Lung microvascular endothelial cell (primary cell): Measurements from ENCODE around the gene AGR2. TPM values are rescaled to one million over a fixed set of nuclear protein-coding genes. Genes with fewer than 3 reads are reported as not detected.
"Not testable (repeated sequence)": the region's sequence is repeated elsewhere in the genome, so short reads cannot be mapped to it uniquely, and the experiment has no call there.

ENCODE experiments used
- DNase-seq, 2 donors: peaks; one replicate each; pipeline versions ENCODE4 v3.0.0 to v3.0.0-alpha.2; 2010; ENCODE audit warnings: low read depth in 2 of 2
- total RNA-seq: library from RNA; depleted of rRNA; stranded (reverse); fragments of >200 nt; gene quantifications from 2 replicates; pipeline ENCODE4 v1.2.1, GENCODE V29; 2014

The AGR2 gene
- total RNA-seq = not detected in 2 replicates

DNA sequence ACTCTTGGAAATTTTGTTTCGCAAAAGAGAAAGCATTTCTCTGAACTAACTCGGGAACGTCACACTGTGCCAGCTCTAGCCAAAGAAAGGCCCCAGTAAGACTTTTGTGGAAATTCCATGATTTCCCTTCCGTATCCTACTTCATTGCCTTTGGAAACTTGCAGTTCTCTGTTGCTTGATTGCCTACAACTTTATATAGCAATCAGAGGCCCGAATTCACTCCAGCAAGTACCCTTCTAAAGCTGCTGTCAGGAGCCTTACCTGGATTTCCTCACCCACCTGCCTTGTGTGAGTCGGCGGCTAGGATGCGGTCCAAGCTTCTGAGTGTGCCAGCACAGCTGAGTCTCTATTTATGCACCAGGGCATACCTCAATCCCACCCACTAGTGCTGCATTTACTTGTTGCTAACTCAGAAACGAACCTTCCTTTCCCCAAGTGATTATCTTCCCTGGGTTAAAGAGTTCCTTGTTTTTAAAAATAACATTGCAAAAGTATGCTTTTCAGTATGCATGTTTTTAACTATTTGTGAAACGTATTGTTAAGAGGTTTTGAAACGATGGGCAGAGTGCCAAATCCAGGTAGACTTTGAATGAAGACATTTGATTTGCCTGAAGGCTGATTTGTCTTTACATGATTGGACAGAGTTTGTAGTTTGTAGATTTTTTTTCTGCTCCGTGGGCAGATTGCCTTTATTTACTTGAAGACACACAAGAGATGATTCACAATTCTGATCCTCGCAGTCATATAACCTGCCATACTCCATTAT lies at the start of gene AGR2:
Gene AGR2 (minus strand): TSS at position 326 of the 766 bp plus-strand sequence. CDS start 3,203 bp downstream, outside the sequence.
- no peak for DNase-seq

DNA sequence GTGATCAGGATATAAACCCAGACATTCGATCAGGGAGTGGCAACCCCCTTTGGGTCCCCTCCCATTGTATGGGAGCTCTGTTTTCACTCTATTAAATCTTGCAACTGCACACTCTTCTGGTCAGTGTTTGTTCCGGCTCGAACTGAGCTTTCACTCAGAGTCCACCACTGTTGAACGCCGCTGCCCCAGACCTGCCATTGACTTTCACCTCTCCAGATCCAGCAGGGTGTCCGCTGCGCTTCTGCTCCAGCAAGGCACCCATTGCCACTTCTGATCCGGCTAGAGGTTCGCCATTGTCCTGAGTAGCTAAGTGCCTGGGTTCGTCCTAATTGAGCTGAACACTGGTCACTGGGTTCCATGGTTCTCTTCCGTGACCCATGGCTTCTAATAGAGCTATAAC lies 48.4 kb upstream of the AGR2 start:
- not testable (repeated sequence) for DNase-seq

DNA sequence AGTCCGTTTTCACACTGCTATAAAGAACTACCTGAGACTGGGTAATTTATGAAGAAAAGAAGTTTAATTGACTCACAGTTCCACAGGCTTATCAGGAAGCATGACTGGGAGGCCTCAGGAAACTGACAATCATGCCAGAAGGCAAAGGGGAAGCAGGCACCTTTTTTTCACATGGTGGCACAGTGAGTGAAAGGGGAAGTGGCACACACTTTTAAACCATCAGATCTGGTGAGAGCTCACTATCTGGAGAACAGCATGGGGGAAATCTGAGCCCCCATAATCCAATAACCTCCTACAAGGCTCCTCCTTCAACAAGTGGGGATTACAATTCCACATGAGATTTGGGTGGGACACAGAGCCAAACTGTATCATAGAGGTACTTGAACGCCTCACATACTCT lies 47.0 kb upstream of the AGR2 start:
- DNase-seq = peak; percentile 32

DNA sequence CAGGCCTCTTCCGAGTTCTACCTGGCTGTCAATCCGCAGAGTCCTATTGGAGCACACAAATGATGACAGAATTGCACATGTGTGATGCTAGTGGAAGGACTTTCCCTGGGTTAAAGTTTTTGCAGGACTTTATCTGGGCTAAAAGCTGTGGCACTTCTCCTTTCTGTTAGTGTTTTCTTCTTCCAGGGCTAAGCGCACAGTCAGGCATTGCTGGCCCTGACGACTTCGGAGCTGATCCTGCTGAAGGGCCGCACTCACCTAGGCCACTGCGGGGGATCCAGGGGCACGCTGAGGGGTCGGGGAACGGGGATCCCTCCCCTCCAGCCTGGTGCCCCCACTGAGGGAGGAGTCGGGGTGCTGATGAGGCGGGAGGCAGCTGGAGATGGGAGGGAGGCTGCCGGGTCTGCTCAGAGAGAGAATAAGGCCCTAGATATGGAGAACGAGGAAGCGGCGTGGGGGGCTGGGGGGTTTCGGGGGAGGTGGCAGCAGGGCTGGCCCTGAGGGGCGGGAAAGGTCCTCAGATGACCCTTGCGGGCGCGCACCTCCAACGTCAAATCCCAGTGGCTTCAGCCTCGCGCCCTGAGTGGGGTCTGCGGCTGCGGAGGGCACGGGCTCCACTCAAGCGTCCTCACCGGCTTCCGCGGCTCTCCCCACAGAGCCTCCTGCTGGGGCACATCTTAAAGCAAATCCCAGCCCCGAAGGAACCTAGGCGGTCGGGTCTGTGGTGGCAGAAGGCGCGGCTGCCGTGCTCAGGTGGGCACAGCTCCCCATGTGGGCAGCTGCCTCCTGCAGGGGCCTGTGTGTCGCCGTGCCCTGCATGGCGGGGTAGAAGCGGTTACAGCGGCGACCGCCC lies 46.0 kb upstream of the AGR2 start:
- DNase-seq = no peak

DNA sequence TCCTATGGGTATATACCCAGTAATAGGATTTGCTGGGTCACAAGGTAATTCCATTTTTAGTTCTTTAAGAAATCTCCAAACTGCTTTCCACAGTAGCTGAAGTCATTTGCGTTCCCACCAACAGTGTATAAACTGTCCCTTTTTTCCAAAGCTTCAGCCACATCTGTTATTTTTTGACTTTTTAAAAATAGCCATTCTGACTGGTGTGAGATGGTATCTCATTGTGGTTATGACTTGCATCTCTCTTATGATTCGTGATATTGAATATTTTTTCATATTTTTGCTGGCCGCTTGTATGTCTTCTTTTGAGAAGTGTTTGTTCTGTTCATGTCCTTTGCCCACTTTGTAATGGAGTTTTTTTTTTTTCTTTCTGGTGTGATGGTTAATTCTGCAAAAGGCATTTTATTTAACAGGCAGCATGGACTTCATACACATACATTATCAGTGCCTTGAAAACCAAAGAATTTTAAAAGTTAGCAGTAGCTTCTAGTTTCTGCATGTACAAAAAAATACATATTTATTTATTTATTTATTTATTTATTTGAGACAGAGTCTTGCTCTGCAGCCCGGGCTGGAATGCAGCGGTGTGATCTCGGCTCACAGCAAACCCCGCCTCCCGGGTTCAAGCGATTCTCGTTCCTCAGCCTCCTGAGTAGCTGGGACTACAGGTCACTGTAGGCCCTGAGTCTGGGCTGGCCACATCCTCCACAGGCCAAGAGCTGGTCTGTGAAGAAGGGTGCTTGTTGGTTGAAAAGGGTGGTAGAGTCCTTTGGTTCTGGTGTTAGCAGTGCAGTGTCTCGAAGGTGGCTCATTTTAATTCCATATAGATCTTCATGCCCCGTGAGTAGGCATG lies 44.7 kb upstream of the AGR2 start:
- DNase-seq = no peak

DNA sequence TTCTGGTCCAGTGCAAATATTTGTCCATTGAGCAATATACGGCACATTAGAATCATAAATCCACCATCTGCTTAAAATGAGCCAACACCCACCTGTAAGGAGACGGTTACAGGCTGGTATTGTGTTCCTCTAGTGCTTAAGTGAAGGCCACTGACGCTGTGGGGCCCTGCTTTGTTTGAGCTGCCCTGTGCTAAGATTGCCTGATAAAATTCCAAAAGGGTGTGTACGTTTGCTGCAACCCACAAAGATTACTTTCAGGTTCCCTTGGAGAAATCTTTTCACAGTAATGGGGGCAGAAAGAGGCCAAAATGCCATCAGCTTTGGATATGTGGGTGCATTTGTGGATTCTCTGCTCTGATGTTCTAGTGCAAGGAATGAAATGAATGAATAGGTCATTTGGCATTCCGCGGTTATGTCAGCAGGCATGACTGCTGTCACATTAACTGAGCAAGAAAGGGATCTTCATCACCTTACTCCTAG lies 42.6 kb upstream of the AGR2 start:
- DNase-seq = no peak

DNA sequence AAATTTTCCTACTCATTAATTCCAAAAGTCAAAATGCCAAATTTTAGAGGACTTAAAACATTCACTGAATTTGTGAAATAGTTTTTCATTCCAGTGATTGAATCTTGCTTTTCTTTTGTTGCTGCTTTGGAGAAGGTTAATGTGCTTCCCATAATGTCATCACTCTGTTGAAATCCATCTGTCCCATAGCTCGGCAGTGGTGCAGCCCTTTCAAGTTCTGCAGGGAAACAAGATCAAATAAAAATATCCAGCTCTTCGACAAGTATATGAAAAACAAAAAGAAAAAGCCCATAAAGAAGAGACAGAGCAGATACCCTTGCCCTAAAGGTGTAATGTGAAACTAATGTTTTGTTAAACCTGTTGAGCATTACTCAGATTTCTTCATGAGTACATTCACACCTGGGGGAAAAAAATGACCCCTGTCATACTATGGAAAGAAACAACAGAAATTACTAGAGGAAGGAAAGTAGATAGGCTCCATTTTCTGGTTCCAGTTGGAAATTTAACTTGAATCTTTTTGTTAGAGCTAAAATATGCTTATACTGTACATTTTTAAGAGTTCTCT lies 41.9 kb upstream of the AGR2 start:
- DNase-seq = no peak

DNA sequence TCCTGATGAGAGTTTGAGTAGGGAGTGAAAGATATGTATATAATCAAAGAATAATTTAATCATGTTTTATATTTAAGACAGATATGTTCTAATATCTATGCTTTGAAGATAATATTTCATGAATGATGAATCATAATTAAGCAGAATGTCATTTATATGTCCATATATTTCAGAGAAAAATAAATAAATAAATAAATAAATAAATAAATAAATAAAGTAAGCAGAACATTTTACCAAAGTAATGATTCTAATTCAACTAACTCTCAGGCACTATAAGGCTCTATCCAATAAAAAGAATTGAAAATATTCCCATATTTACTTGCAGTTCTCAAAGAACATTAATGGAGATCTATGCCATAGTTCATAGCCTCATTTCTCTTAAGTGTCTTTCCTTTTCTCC lies 40.9 kb upstream of the AGR2 start:
- no peak for DNase-seq

DNA sequence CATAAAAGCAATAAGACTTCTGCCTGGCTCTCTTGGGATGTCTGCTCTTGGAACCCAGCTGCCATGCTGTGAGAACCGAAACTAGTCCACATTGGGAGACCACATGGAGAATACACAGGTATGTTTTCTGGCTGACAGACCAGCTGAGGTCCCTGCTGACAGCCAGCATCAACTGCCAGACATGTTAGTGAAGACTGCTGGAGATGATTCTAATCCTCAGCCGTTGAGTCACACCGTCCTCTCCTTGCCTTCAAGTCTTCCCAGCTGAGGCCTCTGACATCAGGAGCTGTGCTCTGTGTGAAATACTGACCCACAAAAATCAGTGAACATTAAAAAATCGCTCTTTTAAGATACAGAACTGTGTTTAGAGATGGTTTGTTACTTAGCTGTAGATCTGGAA lies 36.9 kb upstream of the AGR2 start:
- no peak for DNase-seq

DNA sequence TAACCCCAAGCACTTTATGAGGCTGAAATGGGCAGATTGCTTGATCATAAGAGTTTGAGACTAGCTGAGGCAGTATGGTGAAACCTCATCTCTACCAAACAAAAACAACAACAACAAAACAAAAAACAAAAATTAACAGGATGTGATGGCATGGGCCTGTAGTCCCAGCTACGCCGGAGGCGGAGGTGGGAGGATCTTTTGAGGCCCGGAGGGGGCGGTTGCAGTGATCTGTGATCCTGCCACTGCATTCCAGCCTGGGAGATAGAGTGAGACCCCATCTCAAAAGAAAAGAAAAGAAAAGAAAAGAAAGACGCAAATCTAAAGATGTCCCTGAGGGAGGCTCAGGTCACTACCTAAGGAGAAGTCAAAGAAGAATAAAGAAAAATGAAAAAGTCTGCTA lies 35.3 kb upstream of the AGR2 start:
- DNase-seq = no peak

DNA sequence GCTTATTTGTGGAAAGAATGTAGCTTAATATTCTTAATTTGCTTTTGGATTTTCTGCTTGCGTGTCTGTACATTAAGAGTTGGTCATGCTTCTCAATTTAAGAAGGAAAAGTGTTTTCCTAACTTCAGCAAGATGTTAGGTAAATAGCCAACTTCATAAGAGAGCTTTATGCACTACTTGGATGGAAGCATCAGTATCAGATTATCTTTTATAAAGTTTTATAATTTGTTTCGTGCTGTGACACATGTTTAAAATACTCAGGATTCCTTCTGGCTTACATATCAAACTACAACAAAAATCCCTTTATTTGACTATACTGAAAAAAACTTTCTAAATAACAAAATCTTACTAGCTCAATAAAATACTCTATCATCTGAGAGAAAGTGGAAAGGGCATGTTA lies 34.8 kb upstream of the AGR2 start:
- DNase-seq = no peak

DNA sequence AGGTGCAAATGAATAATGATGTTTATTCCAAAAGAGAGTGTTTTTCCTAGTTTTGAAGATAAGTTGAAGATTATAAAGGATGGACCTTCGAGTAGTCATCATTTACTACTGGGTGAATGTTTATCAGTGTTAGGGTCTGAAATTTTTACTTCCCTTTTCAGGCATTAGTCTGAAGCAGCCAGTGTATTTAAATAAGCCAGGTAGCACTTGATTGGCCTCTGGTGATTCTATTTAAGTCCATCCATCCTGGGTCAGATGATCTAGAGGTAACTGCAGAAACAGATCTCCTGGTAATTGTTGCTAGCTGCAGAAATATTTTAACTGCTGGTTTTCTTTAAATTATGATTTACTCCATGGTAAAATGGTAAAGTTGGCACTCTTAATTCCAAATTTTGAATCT lies 34.1 kb upstream of the AGR2 start:
- no peak for DNase-seq

DNA sequence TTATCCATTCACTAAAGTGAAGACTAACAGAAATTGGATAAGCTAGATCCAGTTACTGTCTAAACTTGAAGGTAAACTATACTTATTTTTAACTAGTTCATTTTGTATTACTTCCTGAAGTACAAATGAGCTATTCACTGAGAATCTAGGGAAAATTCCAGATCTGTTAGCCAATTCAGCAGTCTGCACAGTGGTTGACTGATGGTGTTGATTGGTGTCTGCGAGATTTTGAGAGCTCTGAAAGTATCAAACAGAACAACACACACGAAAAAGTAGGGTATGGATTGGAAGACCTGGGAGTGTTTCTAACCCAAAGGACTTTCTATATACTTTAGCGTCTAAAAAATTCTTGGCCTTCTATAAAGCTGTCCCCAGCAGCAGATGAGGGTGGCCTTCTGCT lies 33.6 kb upstream of the AGR2 start:
- no peak for DNase-seq

DNA sequence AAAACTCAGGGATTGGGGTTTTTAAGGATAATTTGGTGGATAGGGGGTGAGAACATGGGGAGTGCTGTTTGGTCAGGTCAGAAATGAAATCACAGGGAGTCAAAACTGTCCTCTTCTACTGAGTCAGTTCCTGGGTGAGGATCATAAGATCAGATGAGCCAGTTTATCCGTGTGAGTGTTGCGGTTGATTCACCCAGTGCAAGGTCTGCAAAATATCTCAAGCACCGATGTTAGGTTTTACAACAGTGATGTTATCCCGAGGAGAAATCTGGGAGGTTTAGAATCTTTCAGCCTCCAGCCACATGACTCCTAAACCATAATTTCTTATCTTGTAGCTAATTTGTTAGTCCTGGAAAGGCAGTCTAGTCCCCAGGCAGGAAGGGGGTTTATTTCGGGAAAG lies 31.7 kb upstream of the AGR2 start:
- DNase-seq = no peak

DNA sequence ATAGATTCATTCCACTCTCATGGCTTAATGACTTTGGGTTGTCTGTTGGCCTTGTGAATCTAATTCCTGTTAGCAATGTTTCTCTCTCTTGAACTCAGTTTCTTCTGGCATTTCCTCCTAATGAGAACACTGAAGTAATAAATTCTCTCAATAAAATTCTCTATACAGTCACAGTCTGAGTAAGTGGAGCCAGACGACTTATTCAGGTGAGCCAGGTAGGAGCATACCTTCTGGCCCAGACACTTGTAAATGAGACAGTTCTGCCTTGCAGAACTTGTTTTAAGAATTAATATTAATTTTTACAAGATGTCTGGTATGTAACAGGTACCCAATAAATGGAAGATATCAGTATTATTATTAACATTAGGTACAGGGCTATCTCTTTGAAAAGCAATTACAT lies 28.6 kb upstream of the AGR2 start:
- no peak for DNase-seq

DNA sequence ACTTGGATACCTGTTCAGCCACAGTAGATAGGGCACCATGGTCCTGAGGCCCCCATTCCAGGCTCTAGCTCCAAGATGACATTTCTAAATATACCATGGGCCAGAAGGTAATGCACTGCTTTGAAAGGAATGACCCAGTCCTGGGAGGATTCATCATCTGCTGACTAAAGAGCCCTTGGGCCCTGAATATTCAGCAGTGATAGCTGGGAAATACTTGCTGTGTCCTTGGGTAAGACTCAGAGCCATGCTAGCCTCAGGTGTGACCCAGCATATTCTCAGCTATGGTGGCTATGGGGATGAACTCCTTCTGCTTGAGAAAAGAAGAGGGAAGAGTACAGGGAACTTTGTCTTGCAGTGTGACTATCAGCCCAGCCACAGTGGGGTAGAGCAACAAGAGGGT lies 21.3 kb upstream of the AGR2 start:
- no peak for DNase-seq

DNA sequence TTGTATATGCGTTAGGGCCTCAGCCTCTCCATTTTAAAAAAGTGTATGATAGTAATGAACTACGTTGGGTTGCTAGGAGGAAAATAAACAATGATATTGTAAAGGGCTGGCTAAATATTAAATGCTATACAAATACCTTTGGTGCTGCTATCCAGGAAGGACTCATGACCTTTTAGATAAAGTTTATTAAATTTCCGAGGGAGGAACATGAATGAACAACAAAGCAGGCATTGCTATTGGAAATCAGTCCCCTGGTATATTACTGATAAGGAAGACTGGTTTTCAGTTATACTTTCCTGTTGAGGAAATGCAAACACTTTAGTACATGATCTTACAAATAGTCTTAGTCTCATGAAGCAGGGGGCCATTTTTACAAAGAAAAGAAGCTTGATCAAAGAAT lies 17.2 kb upstream of the AGR2 start:
- no peak for DNase-seq

DNA sequence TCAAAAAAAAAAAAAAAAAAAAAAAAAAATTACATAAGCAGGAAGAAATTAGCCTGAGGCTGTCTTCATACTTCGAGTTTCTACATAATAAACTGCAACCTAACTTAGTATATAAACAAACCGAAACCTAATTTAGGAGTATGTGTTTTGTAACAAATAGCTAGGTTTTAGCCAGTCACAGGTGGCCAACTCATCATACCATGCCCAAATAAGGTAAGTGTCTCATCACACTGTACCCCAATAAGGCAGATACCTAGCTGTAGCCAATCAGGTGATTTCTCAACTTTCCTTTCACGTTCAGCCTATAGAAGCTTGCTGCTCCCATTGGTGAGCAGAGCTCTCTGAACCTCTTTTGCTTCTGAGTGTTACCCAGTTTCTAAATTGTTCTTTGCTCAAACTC lies 13.9 kb upstream of the AGR2 start:
- DNase-seq = no peak

DNA sequence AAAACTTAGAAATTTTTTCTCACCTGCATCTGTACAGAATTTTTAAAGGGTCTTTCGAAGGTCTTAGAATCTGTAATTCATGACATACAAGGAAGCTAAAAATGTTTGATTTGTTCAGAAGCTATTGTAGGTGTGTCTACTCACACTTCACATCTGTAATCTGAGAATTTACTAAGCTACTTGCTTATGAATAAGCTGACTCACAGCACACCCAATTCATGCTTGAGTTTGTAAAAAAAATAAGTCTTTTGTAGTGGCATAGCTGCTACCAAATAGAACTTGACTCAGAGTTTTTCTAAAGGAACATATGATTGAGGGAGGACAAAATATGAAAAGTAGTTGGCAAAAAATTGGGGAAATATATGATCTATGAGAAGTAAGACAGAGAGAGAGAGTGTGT lies 12.7 kb upstream of the AGR2 start:
- DNase-seq = no peak

DNA sequence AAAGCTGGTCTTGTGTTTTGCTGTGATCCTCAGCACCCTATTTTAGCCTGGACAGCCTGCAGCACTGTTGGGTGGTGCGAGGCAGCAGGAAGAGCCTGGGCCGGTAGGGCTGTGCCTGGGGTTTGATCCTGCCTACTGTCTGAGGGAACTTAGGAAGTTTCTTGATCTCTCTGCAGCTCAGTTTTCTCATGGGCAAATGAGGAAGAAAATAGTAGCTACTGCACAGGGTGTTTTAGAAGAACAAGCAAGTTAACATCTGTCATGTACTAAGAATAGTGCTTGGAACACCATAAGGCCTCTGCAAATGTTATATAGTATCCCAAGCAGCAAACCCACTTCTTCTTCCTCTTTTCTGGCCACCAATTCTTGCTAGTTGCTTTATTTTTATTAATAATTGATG lies 12.0 kb upstream of the AGR2 start:
- no peak for DNase-seq

DNA sequence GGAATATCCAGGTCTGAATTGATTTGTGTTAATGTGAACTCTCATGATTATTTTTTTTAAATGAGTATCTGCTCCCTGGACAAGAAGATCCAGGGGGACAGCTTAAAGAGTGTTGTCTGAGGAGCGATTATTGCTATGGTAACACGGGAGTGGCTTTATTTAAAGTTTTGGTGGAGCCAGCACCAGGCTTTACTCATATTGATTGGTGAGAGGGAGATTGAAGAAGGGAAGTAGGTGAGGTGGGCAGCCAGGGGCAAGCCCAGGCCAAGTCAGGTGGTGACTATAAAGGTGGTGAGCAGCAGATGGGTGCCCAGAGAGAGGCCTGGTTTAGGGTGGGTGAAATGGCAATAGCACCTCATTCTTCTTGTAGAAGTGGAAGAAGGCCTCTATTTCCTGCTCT lies 10.2 kb upstream of the AGR2 start:
- DNase-seq = no peak

DNA sequence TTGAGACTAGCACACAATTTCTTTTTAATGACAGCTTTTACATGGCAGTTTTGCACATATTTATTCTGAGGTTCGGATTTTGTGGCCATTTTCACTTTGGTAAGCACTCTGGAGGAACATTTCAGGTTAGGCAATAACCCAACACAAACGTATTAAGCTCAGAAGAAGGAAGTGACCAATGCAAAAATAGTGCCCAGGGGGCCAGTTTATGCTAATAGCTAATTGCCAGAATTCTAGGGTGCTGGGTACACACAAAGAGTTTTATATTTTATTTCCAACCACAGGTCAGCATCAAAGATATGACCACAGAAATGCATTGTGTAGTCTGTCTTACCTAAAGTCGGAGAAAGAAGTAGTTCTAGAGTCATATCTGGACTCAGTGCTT lies 8.4 kb upstream of the AGR2 start:
- DNase-seq = no peak
